Loucy (cell line): ENCODE results near the gene DHRS3.

Experiments used
- CTCF ChIP-seq: fragments of 200-600 bp; sonication (generic); conservative IDR thresholded peaks from 2 replicates; pipeline ENCODE4 v1.5.1; 2014; ENCODE audit warnings: mild to moderate bottlenecking, antibody characterized with exemption, low read length
- EZH2phosphoT487 ChIP-seq: fragments of 200-600 bp; IDR thresholded peaks from 2 replicates; pipeline ENCODE4 v1.6.1; 2018; ENCODE audit warnings: antibody characterized with exemption, mild to moderate bottlenecking, moderate library complexity, borderline replicate concordance

- no peak for TF ChIP-seq CTCF
- TF ChIP-seq EZH2phosphoT487: no peak
Observed at GRCh38 chr1:12640237-12640957, 22.4 kb upstream of the DHRS3 start.
